Hair follicular keratinocyte (primary cell): ENCODE data around the gene TMEM190. TPM values are rescaled to one million over a fixed set of nuclear protein-coding genes. Genes with fewer than 3 reads are reported as not detected.

Experiments used
- total RNA-seq: library from RNA; depleted of rRNA; stranded (reverse); fragments of >200 nt; gene quantifications from 2 replicates; pipeline ENCODE4 v1.2.3, GENCODE V29; 2015

TMEM190 gene
- total RNA-seq = not detected in 2 replicates

DNA sequence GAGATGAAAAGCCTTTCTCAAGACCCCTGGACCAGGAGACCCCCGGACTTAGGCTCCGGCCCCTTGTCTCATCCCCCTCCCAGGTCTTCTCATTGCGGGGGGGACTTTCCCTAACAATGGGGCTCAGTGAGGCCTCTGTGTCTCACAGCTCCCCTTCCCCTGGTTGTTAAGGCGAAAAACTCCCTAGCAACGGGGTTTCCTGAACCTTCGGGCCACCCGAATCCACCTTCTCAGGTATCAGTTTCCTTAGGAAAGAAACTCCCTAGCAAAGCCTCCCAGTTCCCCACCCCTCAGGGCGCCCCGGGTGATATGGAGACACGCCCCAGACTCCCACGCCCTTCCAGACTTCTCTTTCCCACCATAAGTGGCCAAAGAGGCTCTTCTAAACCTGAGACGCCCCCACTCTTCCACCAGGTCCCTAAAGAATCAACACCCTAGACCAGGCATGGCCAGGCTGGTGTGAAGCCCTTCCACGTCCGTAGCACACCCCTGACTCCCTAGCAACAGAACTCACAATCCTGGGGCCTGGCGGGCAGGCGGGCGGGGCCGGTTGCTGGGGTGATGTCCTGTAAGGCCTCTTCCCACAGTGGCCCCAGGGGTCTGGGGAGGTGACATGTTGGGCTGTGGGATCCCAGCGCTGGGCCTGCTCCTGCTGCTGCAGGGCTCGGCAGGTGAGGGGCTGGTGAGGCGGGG, at the start of gene TMEM190:
TSS of gene TMEM190 (plus strand) at position 586 of the 693 bp plus-strand sequence. CDS start at position 614, 28 bp downstream.

DNA sequence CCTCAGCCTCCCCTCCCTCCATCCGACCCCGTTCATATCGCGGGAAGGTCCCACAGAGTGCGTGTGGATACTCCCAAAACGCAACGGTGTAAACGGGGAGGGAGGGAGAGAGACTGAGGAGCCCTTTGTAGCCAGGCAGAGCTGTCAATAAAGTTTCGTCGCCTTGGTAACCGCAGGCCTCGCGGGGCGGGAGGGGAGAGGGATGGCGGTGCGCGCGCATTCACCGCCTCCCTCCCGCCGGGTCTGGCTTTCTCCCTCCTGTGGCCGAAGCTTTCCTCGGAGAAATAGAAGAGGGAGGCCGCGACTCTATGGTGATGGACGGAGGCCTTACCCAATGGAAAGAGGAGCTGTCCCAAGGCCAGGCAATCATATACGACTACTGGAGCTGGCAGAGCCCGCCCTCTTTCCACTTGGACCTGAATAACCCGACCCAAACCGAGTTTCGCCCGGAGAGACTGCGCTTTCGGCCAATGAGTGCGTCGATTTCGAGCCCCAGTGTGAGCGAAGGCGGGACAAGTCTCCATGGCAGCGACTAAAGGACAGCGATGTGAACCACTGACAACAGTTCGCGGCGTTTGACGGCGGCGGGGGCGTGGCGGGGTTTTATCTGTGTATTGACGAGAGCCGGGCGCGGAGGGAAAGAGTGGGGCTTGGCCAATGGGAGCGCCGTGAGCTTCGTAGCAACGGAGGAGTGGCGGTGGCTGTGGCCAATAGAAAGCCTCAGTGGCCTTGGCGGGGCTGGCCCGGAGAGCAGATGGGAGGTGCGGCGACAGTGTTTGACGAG, 37.3 kb upstream of the TMEM190 start, which contains the start of gene KMT5C:
TSS of gene KMT5C (plus strand) at position 772 of the 784 bp plus-strand sequence. CDS start 2,061 bp downstream, outside the sequence.

DNA sequence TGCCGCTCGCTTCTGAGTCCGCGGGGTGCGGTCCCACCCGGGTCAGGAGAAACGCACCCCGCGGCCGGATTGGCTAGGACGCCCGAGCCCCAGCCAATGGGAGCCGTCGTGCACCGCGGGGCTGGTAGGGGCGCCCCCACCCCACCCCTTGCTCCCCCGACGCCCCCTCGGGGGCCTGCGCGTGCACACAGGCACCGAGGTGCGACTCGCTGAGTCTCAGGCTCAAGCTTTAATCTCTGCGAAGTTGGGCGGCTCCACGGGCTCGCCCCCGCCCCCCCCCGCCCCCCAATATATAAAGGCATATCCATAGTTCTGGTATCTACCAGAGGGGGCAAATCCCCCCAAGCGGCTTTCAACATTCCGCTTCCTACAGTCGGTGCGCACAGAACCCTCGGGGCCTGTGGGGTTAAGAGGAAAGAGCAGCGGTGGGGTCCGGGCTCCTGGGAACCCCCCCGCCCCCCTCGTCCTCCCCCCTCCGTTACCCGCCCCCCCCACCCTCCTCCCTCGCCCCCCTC, 21.9 kb upstream of the TMEM190 start, which contains the start of gene COX6B2:
TSS of gene COX6B2 (minus strand) at position 22 of the 515 bp plus-strand sequence. CDS start 198 bp downstream, outside the sequence.

DNA sequence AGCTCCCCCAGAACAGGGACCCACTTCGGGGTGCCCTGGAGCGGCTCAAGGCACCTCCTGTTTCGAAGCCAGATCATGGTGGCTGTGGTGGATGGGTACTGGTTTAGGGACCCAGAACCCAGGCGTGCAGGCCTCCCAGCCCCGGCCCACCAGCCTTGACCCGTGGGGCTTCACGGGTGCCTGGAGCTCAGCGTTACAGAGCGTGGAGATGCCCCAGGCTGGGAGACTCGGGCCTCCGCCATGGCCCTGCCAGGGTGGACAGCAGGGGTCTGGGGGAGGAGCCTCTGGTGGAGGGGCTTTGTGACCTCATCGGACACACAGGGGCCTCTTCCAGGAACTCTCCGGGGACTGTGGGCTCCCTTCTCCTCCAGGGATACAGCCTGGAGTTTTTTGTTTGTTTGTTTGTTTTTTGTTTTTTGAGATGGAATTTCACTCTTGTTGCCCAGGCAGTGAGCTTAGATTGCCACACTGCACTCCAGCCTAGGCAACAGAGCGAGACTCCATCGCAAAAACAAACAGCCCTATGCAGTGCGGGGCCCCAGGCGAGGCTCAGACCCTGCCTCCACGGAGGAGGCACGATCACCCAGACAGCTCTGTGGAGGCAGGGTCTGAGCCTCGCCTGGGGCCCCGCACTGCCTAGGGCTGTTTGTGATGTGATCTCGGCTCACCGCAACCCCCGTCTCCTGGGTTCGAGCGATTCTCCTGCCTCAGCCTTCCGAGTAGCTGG, 13.5 kb upstream of the TMEM190 start, which contains the start of gene GARIN5B:
TSS of gene GARIN5B (minus strand) at position 271 of the 727 bp plus-strand sequence. CDS start at position 77, 194 bp downstream.

DNA sequence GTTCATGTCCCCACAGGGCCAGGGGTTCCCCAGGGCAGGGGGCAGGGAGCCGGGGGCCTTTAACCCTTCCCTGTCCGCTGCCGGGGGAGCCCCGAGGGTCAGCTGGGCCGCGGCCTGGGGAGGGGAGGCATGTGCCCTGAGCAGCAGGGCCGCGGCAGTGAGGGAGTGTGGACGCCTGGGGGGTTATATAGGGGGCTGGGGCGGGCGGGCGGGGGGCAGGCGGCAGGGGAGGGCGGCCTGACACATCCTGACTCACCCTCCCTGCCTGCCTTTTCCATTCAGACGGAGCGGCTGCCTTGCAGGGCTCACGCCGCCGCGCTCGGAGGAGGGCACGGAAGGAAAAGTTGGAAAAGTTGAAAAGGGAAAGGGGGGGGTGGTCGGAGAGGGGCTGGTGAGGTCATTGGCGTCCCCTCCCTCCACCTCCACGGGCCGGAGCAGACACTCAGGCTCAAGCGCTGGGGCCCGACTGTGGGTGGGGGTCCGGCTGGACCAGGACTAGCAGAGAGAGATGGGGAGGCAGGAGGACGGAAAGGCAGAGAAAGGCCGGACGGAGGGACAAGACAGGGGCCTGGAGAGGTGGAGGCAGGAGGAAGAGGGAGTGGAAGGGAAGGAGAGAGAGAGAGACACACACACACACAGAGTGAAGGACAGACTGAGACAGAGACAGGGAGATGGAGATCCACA, 6.2 kb upstream of the TMEM190 start, which contains the start of gene IL11:
TSS of gene IL11 (minus strand) at position 159 of the 684 bp plus-strand sequence. CDS start at position 6, 153 bp downstream.

DNA sequence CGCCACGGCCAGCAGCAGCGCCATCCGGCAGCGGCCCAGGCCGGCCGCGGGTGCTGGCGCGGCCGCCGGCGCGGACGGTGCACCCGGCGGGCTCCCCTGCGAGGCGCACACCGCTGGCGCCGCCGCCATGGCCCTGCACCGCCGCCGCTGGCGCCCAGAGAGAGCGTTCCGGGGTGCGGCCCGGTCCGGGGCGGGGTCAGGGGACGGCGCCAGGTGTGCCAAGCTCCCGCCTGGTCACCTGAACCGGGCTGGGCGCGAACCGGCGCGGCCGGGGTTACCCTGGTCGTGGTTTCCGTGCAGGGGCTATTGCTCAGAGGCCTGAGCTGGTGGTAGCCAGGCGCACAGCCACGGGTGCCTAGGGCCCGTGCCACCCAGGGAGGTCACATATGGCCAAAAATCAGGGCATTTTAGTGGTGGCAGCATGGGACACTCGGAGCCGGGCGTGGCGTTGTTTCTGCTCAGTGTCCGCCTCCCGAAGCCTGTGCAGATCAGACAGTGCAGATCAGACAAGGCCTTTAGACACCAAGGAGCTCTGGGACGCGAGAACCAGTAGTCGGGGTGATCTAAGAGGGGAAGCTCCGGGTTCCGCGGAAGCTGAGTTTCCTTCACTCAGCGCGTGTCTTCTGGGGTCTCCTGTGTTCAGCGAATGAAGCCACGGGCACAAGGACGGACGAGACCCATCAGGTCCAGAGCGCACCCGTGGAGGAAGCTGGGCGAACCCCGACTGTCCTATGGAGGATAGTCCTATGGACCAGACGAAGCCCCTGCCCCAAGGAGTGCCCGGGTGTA, 7.7 kb downstream of the TMEM190 start, which contains the start of gene TMEM238:
TSS of gene TMEM238 (minus strand) at position 162 of the 789 bp plus-strand sequence. CDS start at position 129, 33 bp downstream.

DNA sequence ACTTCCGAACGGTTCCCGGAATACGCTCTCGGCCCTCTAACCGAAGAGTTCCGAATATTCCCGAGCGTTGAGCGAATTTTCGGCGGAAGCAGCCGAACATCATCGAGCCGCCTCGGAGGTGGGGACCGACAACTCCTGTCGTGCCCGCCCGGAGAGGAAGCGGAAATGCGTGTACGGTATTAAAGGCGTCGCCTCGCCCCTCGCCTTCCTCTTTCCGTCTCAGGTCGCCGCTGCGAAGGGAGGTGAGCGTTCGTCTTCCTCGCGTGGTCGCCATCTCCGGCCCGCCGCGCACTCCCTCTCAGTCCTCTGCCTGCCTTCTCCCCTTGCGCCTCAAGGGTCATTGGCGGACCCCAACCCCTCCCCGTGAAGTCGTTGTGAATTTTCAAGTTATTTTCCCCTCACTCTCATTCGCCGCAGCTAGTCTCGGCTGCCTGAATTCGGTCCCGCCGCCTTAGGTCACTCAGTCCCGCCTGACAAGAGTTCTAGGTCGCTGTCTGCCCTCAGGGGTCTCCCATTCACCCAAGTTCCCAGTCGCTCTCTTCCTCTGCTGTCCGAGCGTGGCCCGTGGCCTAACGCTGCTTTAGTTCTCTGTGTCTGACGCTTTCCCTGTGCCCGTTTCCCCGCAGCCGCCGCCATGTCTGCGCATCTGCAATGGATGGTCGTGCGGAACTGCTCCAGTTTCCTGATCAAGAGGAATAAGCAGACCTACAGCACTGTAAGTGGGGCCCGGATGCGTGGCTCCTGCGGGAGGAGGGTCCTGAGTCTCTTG, 9.3 kb downstream of the TMEM190 start, which contains the start of gene RPL28:
TSS of gene RPL28 (plus strand) at position 209 of the 769 bp plus-strand sequence. CDS start at position 635, 426 bp downstream.

DNA sequence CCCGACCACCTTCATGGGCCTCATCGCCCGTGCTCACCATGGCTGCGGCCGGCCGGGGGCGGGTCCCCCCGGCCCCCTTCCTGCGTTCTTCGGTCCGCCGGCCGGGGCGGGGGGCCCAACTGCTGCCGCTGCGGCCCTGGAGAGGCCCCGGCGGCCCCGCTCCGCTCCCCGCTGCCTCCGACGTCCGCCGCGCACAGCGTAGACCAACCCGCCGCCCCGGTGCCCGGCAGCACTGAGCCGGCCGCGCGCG, 30.8 kb downstream of the TMEM190 start, which contains the start of gene UBE2S:
TSS of gene UBE2S (minus strand) at position 239 of the 250 bp plus-strand sequence. CDS start at position 40, 199 bp downstream.

Other genes with a start within 250 kb of the TMEM190 start
- gene TNNT1, start 227.6 kb upstream of the TMEM190 start, total RNA-seq = 44.4 and 145 TPM in 2 replicates
- 2.6 and 4.0 TPM in 2 replicates for gene TNNI3, start 219.1 kb upstream of the TMEM190 start, total RNA-seq
- 0.23 and 1.3 TPM in 2 replicates for gene DNAAF3, start 210.2 kb upstream of the TMEM190 start, total RNA-seq
- gene SYT5, start 196.5 kb upstream of the TMEM190 start, total RNA-seq = 0.04 and 2.2 TPM in 2 replicates
- 0.08 and 0.57 TPM in 2 replicates for gene PTPRH, start 167.3 kb upstream of the TMEM190 start, total RNA-seq
- gene TMEM86B, start 148.1 kb upstream of the TMEM190 start, total RNA-seq = 0.95 and 1.6 TPM in 2 replicates
- 33.8 and 38.8 TPM in 2 replicates for gene PPP6R1, start 117.8 kb upstream of the TMEM190 start, total RNA-seq
- 41.6 and 79.3 TPM in 2 replicates for gene HSPBP1, start 96.7 kb upstream of the TMEM190 start, total RNA-seq
- 1.7 and 2.3 TPM in 2 replicates for gene BRSK1, start 92.8 kb upstream of the TMEM190 start, total RNA-seq
- not detected in 2 replicates for gene TMEM150B, start 51.5 kb upstream of the TMEM190 start, total RNA-seq
- 6.9 and 11.9 TPM in 2 replicates for gene KMT5C, start 37.0 kb upstream of the TMEM190 start, total RNA-seq
- gene COX6B2, start 22.1 kb upstream of the TMEM190 start, total RNA-seq = 0.42 and 0.55 TPM in 2 replicates
- gene GARIN5B, start 13.6 kb upstream of the TMEM190 start, total RNA-seq = not detected in 2 replicates
- gene IL11, start 6.4 kb upstream of the TMEM190 start, total RNA-seq = 2.9 and 7.0 TPM in 2 replicates
- gene TMEM238, start 7.5 kb downstream of the TMEM190 start, total RNA-seq = 11.9 and 16.4 TPM in 2 replicates
- gene RPL28, start 9.1 kb downstream of the TMEM190 start, total RNA-seq = 297 and 300 TPM in 2 replicates
- gene UBE2S, start 31.0 kb downstream of the TMEM190 start, total RNA-seq = 107 and 271 TPM in 2 replicates
- not detected in 2 replicates for gene SHISA7, start 66.5 kb downstream of the TMEM190 start, total RNA-seq
- gene ISOC2, start 84.8 kb downstream of the TMEM190 start, total RNA-seq = 132 and 147 TPM in 2 replicates
- not detected in 2 replicates for gene C19orf85, start 87.9 kb downstream of the TMEM190 start, total RNA-seq
- gene ZNF628, start 99.8 kb downstream of the TMEM190 start, total RNA-seq = 8.6 and 15.3 TPM in 2 replicates
- 12.7 and 16.3 TPM in 2 replicates for gene NAT14, start 108.4 kb downstream of the TMEM190 start, total RNA-seq
- 0.31 TPM in 1 of 2 replicates, not detected in the other for gene SSC5D, start 111.6 kb downstream of the TMEM190 start, total RNA-seq
- gene SBK2, start 160.3 kb downstream of the TMEM190 start, total RNA-seq = not detected in 2 replicates
- gene SBK3, start 168.7 kb downstream of the TMEM190 start, total RNA-seq = not detected in 2 replicates
- gene ZNF579, start 204.0 kb downstream of the TMEM190 start, total RNA-seq = 4.7 and 6.6 TPM in 2 replicates
- gene FIZ1, start 222.7 kb downstream of the TMEM190 start, total RNA-seq = 6.9 and 7.9 TPM in 2 replicates
- 20.2 and 24.9 TPM in 2 replicates for gene ZNF524, start 223.5 kb downstream of the TMEM190 start, total RNA-seq
- 2.7 and 3.7 TPM in 2 replicates for gene ZNF865, start 228.8 kb downstream of the TMEM190 start, total RNA-seq
- gene ZNF784, start 247.7 kb downstream of the TMEM190 start, total RNA-seq = 2.3 and 3.2 TPM in 2 replicates